GM10266 (cell line): ENCODE measurements around the gene CDKN1A.

Source experiments
- DNase-seq: peaks from one replicate; pipeline ENCODE4 v3.0.0; 2012; ENCODE audit errors: extremely low spot score
- TF ChIP-seq, protein P1 (sequence below): IDR thresholded peaks from 2 replicates; pipeline ENCODE4 v1.5.1; 2012; ENCODE audit warnings: mild to moderate bottlenecking, low read depth; ENCODE audit not compliant: control insufficient read depth, insufficient read depth; ENCODE audit errors: missing control alignments

Gene CDKN1A

DNA sequence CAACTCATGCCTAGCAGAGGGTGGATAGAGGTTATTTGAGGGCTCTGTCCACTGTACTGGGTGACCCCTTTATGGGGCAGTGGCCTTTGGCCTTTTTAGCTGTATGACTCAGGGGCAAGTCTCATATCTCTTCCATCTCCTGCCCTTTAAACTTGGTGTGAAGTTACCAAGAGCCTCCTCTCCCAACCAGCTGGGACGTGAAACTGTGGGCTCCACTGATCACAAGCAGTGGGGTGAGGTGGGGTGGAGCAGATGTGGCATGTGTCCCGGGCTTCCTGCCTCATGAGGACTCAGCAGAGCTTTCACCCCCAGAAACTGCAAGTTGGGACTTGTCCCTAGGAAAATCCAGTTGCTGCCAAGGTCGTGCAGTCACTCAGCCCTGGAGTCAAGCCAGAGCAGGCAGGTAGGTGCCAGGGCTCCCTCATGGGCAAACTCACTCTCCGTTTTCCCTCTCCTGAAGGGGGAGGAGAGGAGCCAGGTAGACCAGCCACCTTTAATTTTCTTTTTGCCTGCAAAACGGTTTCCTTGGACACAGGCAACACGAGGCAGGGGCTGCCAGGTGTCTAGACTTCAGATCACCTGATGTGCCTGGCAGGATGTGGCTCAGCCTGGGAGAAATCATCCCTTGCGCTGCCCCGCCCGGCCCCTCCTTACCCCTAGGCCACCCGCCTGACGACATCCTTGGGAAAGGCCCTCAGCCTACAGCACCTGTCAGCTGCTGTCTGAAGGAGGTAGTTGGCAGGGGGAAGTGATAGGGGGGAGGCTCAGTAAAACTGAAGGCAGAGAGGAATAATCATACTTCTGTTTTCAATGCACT, 4.0 kb downstream of the CDKN1A start:
- TF ChIP-seq, protein P1, sequence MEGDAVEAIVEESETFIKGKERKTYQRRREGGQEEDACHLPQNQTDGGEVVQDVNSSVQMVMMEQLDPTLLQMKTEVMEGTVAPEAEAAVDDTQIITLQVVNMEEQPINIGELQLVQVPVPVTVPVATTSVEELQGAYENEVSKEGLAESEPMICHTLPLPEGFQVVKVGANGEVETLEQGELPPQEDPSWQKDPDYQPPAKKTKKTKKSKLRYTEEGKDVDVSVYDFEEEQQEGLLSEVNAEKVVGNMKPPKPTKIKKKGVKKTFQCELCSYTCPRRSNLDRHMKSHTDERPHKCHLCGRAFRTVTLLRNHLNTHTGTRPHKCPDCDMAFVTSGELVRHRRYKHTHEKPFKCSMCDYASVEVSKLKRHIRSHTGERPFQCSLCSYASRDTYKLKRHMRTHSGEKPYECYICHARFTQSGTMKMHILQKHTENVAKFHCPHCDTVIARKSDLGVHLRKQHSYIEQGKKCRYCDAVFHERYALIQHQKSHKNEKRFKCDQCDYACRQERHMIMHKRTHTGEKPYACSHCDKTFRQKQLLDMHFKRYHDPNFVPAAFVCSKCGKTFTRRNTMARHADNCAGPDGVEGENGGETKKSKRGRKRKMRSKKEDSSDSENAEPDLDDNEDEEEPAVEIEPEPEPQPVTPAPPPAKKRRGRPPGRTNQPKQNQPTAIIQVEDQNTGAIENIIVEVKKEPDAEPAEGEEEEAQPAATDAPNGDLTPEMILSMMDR, result no peak
- peak; percentile 69 for DNase-seq

- DNase-seq, result no peak
- TF ChIP-seq, protein P1, result no peak
Measured at GRCh38 chr6:36683145-36683655, 4.7 kb downstream of the CDKN1A start.

DNA sequence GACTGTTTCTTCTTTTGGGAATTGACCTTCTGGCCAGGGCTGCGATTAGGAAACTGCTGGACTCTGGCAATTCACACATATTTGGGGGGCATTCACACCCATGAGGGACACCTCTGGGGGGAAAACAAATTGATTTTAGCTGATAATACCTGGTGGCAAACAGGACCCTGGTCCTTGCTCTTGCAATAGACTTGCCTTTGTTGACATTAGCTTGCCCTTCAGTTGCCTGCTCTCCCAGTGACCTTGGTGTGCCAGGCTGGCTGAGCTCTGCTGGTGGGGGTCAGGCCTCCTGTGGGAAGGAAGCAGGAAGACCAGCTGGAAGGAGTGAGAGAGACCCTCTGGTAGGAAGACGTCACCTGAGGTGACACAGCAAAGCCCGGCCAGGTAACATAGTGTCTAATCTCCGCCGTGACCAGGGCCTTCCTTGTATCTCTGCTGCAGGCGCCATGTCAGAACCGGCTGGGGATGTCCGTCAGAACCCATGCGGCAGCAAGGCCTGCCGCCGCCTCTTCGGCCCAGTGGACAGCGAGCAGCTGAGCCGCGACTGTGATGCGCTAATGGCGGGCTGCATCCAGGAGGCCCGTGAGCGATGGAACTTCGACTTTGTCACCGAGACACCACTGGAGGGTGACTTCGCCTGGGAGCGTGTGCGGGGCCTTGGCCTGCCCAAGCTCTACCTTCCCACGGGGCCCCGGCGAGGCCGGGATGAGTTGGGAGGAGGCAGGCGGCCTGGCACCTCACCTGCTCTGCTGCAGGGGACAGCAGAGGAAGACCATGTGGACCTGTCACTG, 5.3 kb downstream of the CDKN1A start:
- DNase-seq, result no peak
- TF ChIP-seq, protein P1, result no peak

DNA sequence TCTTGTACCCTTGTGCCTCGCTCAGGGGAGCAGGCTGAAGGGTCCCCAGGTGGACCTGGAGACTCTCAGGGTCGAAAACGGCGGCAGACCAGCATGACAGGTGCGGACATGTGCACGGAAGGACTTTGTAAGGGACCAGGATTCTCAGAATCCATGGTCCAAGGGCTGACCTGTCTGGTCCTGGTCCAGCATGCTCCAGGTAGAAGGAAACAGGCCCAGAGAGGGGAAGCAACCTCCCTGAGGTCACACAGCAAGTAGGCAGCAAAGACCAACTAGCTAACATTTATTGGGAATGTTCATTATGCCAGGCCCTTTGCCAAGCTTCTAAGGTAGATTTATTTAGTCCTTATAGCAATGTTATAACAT, 5.9 kb downstream of the CDKN1A start:
- DNase-seq, result no peak
- TF ChIP-seq, protein P1, result no peak

GRCh38 chr6:36685166-36685924, 6.8 kb downstream of the CDKN1A start:
- TF ChIP-seq, protein P1, result no peak
- DNase-seq, result no peak

DNA sequence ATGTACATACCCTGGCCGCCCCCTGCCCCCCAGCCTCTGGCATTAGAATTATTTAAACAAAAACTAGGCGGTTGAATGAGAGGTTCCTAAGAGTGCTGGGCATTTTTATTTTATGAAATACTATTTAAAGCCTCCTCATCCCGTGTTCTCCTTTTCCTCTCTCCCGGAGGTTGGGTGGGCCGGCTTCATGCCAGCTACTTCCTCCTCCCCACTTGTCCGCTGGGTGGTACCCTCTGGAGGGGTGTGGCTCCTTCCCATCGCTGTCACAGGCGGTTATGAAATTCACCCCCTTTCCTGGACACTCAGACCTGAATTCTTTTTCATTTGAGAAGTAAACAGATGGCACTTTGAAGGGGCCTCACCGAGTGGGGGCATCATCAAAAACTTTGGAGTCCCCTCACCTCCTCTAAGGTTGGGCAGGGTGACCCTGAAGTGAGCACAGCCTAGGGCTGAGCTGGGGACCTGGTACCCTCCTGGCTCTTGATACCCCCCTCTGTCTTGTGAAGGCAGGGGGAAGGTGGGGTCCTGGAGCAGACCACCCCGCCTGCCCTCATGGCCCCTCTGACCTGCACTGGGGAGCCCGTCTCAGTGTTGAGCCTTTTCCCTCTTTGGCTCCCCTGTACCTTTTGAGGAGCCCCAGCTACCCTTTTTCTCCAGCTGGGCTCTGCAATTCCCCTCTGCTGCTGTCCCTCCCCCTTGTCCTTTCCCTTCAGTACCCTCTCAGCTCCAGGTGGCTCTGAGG, 7.6 kb downstream of the CDKN1A start:
- DNase-seq, result no peak
- TF ChIP-seq, protein P1, result no peak
